IPS-20b (cell line): Measurements from ENCODE around the gene IL22RA2.

Source experiments
- H3K27ac ChIP-seq: one replicate; pipeline ENCODE4 v1.5.1; 2013; ENCODE audit warnings: low read length
- H3K27me3 ChIP-seq: 2 replicates; pipeline ENCODE4 v1.6.1; 2013; ENCODE audit warnings: mild to moderate bottlenecking, low read length, inconsistent platforms; ENCODE audit not compliant: insufficient read depth
- H3K36me3 ChIP-seq: 2 replicates; pipeline ENCODE4 v1.6.1; 2013; ENCODE audit warnings: low read depth, mild to moderate bottlenecking, inconsistent platforms, low read length, moderate library complexity; ENCODE audit not compliant: insufficient read depth
- H3K4me1 ChIP-seq: 2 replicates; pipeline ENCODE4 v1.6.1; 2013; ENCODE audit warnings: mild to moderate bottlenecking, control low read depth, inconsistent platforms, low read length, moderate library complexity; ENCODE audit not compliant: insufficient read depth
- H3K4me3 ChIP-seq: 2 replicates; pipeline ENCODE4 v1.5.1; 2013; ENCODE audit warnings: mild to moderate bottlenecking, low read length, inconsistent platforms
- H3K9ac ChIP-seq: 2 replicates; pipeline ENCODE4 v1.6.1; 2013; ENCODE audit warnings: low read depth, mild to moderate bottlenecking, inconsistent platforms, low read length, moderate library complexity
- H3K9me3 ChIP-seq: 2 replicates; pipeline ENCODE4 v1.6.1; 2013; ENCODE audit warnings: mild to moderate bottlenecking, low read depth, low read length, inconsistent platforms; ENCODE audit not compliant: insufficient read depth

The IL22RA2 gene

GRCh38 chr6:137102851-137103492 is 70.5 kb downstream of the IL22RA2 start:
- H3K4me1 ChIP-seq, result peaks cover 8% of the 10 kb centered on the region; the same call in 1 of the 2 replicates
- H3K27ac ChIP-seq, result no peak overlapping the region
- H3K36me3 ChIP-seq, result no peaks in the 10 kb centered on the region
- no peak overlapping the region for H3K4me3 ChIP-seq
- peaks cover 6% of the 10 kb centered on the region; the same call in 1 of the 2 replicates for H3K9me3 ChIP-seq
- H3K9ac ChIP-seq, result no peak overlapping the region
- H3K27me3 ChIP-seq, result no peaks in the 10 kb centered on the region

GRCh38 chr6:137102050-137102848 is 71.2 kb downstream of the IL22RA2 start:
- no peaks in the 10 kb centered on the region for H3K9me3 ChIP-seq
- H3K4me3 ChIP-seq, result no peak overlapping the region
- H3K27ac ChIP-seq, result no peak overlapping the region
- H3K36me3 ChIP-seq, result no peaks in the 10 kb centered on the region
- H3K9ac ChIP-seq, result no peak overlapping the region
- H3K27me3 ChIP-seq, result no peaks in the 10 kb centered on the region
- H3K4me1 ChIP-seq, result peaks cover 8% of the 10 kb centered on the region; the same call in 1 of the 2 replicates

GRCh38 chr6:137099689-137100403 is 73.6 kb downstream of the IL22RA2 start:
- Histone ChIP-seq H3K36me3 (no peaks in the 10 kb centered on the region), H3K27me3 (no peaks in the 10 kb centered on the region), H3K9ac (no peak overlapping the region), H3K4me3 (no peak overlapping the region), H3K4me1 (peaks cover 8% of the 10 kb centered on the region; the same call in 1 of the 2 replicates), H3K9me3 (no peaks in the 10 kb centered on the region), H3K27ac (no peak overlapping the region)

DNA sequence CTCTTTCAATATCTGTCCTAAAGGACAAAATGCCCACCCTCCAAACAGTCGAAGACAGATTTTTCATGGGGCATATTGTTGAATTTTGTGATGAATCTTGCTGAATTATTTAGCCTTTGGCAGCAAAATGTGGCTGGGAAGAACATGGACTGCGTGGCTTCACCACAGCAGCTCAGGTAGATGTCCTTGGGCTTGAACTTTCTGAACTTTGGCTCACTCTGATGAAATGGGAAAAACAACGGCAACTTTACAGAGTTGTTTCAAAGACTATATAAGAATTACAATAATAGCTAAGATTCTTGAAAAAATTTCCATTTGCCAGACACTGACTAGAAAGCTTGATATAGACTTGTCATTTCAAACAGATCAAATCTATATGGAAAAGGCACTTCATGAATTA is 75.9 kb downstream of the IL22RA2 start:
- Histone ChIP-seq H3K9ac (no peak overlapping the region), H3K27ac (no peak overlapping the region), H3K27me3 (no peaks in the 10 kb centered on the region), H3K4me3 (no peak overlapping the region), H3K9me3 (no peaks in the 10 kb centered on the region), H3K36me3 (no peaks in the 10 kb centered on the region), H3K4me1 (peaks cover 8% of the 10 kb centered on the region; the same call in 1 of the 2 replicates)

DNA sequence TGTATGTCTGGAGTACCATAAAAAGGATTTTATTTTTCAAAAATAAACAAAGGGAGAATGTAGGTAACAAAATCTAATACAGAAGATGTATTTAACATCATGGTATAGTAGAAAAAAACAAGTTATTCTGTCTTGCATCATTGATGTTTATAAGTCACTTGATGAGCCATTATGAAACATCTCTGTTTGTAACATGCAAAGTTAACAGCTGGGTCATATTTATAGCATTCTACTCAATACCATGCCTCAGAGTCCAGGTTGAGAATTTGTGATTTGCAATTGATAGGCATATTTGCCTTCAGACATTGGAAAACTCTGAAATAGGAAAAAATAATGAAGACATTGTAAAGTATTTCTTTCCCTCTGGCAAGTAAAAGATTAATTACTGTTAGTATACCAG is 76.4 kb downstream of the IL22RA2 start:
- no peak overlapping the region for H3K27ac ChIP-seq
- H3K27me3 ChIP-seq, result no peaks in the 10 kb centered on the region
- no peak overlapping the region for H3K9ac ChIP-seq
- H3K4me3 ChIP-seq, result no peak overlapping the region
- no peaks in the 10 kb centered on the region for H3K9me3 ChIP-seq
- peaks cover 8% of the 10 kb centered on the region; the same call in 1 of the 2 replicates for H3K4me1 ChIP-seq
- H3K36me3 ChIP-seq, result no peaks in the 10 kb centered on the region

DNA sequence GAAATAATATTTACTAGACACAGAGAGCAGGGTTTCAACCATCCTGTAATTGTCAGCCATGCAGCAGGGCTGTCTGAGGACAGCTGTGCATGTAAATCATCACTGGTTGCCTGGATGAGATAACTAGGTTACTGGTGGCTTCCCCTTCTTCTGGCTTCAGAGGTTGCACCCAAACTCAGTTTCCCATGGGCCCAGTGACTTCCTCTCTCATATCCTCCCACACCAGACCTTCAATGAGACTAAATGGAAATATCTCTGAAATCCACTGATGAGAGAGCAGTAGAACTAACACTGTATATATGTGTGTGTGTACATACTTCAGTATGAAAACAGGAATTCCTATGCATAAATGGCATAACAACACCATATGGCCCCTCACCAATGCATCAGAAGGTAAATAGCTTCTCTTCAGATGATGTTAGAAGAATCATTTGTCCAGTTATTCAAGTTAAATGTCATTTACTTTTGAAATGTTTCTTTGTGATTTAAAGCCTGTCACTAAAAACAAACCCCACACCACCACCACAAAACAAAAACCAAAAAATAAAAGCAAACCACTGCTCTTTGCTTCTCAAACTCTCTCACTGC is 77.7 kb downstream of the IL22RA2 start:
- Histone ChIP-seq H3K9me3 (no peaks in the 10 kb centered on the region), H3K4me1 (peaks cover 3% of the 10 kb centered on the region; the same call in 1 of the 2 replicates), H3K27ac (no peak overlapping the region), H3K36me3 (no peaks in the 10 kb centered on the region), H3K4me3 (no peak overlapping the region), H3K27me3 (no peaks in the 10 kb centered on the region), H3K9ac (no peak overlapping the region)

DNA sequence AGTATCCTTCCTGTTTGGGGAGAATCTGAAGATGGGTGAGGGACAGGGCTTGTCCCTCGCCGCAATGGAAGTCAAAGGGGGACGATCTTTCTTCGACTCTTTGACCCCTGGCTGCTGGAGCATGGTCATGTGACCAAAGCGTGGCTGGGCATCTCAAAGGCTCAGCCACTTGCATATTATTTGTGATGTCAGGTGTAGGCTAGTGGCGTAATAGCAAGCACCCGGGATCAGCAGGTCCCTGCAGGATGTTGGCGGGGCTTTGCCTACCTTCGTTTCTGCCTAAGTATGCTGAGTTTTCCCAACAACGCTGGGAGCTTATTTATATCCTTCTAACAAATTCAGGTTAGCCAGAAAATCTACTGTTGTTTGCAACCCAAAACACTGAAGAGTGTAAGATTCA is 78.4 kb downstream of the IL22RA2 start:
- Histone ChIP-seq H3K4me3 (no peak overlapping the region), H3K36me3 (no peaks in the 10 kb centered on the region), H3K9me3 (no peaks in the 10 kb centered on the region), H3K27me3 (no peaks in the 10 kb centered on the region), H3K9ac (no peak overlapping the region), H3K27ac (no peak overlapping the region), H3K4me1 (peaks cover 3% of the 10 kb centered on the region; the same call in 1 of the 2 replicates)

- Histone ChIP-seq H3K9me3 (no peaks in the 10 kb centered on the region), H3K27me3 (no peaks in the 10 kb centered on the region), H3K9ac (no peak overlapping the region), H3K4me1 (peaks cover 1% of the 10 kb centered on the region; the same call in 1 of the 2 replicates), H3K36me3 (no peaks in the 10 kb centered on the region), H3K27ac (no peak overlapping the region), H3K4me3 (no peak overlapping the region)
These were observed 78.9 kb downstream of the IL22RA2 start for GRCh38 chr6:137094411-137095008.
